Measurements from ENCODE around the gene NDE1. TPM values are rescaled to one million over a fixed set of nuclear protein-coding genes. Genes with fewer than 3 reads are reported as not detected.

Gene NDE1
- total RNA-seq (ENCODE audit: unreplicated experiment), result 12.4 TPM
- long read RNA-seq, partial matches to known transcripts, result 1 of 9 reads
- long read RNA-seq, other reads (novel, unspliced or antisense), result 5 of 9 reads

GRCh38 chr16:15650019-15650697, at the start of gene NDE1:
NDE1 (plus strand) TSS chr16:15650245; CDS start chr16:15664779, 14,534 bp downstream.
- Mint-ChIP-seq H3K27me3 (ENCODE audit: unreplicated experiment) (peaks cover 5% of the 10 kb centered on the region), H3K9me3 (ENCODE audit: unreplicated experiment) (peaks cover 2% of the 10 kb centered on the region), H3K4me3 (ENCODE audit: unreplicated experiment) (peak within 1 kb of the TSS; percentile 99), H3K27ac (ENCODE audit: unreplicated experiment) (peak within 1 kb of the TSS; percentile 62), H3K36me3 (ENCODE audit: unreplicated experiment) (no peaks in the 10 kb centered on the region), H3K4me1 (ENCODE audit: low read depth, unreplicated experiment) (no peaks in the 10 kb centered on the region)
- DNase-seq, result peak; percentile 93
- TF ChIP-seq CTCF (IDR thresholded peaks at IDR 0.05; ENCODE audit: partially characterized antibody, unreplicated experiment), result no peak

GRCh38 chr16:15601212-15601879, 48.7 kb upstream of the NDE1 start:
- no peak for TF ChIP-seq CTCF (IDR thresholded peaks at IDR 0.05; ENCODE audit: partially characterized antibody, unreplicated experiment)
- Mint-ChIP-seq H3K9me3 (ENCODE audit: unreplicated experiment) (peaks cover 6% of the 10 kb centered on the region), H3K27me3 (ENCODE audit: unreplicated experiment) (peaks cover 7% of the 10 kb centered on the region), H3K27ac (ENCODE audit: unreplicated experiment) (no peak overlapping the region), H3K36me3 (ENCODE audit: unreplicated experiment) (peaks cover 11% of the 10 kb centered on the region), H3K4me1 (ENCODE audit: low read depth, unreplicated experiment) (peaks cover 4% of the 10 kb centered on the region), H3K4me3 (ENCODE audit: unreplicated experiment) (no peak overlapping the region)
- DNase-seq, result no peak

GRCh38 chr16:15602285-15603044, 47.6 kb upstream of the NDE1 start:
- Mint-ChIP-seq H3K27ac (ENCODE audit: unreplicated experiment) (no peak overlapping the region), H3K36me3 (ENCODE audit: unreplicated experiment) (peaks cover 11% of the 10 kb centered on the region)

GRCh38 chr16:15604460-15605440, 45.3 kb upstream of the NDE1 start:
- peaks cover 4% of the 10 kb centered on the region for H3K4me1 Mint-ChIP-seq (ENCODE audit: low read depth, unreplicated experiment)
- H3K27ac Mint-ChIP-seq (ENCODE audit: unreplicated experiment), result no peak overlapping the region
- H3K27me3 Mint-ChIP-seq (ENCODE audit: unreplicated experiment), result peaks cover 6% of the 10 kb centered on the region
- no peak for DNase-seq
- H3K9me3 Mint-ChIP-seq (ENCODE audit: unreplicated experiment), result peaks cover 6% of the 10 kb centered on the region
- no peak for TF ChIP-seq CTCF (IDR thresholded peaks at IDR 0.05; ENCODE audit: partially characterized antibody, unreplicated experiment)
- peaks cover 16% of the 10 kb centered on the region for H3K36me3 Mint-ChIP-seq (ENCODE audit: unreplicated experiment)
- H3K4me3 Mint-ChIP-seq (ENCODE audit: unreplicated experiment), result no peak overlapping the region

More at GRCh38 chr16:15602285-15603044, 47.6 kb upstream of the NDE1 start:
- DNase-seq, result no peak
- H3K27me3 Mint-ChIP-seq (ENCODE audit: unreplicated experiment), result peaks cover 7% of the 10 kb centered on the region
- peaks cover 4% of the 10 kb centered on the region for H3K4me1 Mint-ChIP-seq (ENCODE audit: low read depth, unreplicated experiment)
- TF ChIP-seq CTCF (IDR thresholded peaks at IDR 0.05; ENCODE audit: partially characterized antibody, unreplicated experiment), result no peak
- H3K4me3 Mint-ChIP-seq (ENCODE audit: unreplicated experiment), result no peak overlapping the region
- H3K9me3 Mint-ChIP-seq (ENCODE audit: unreplicated experiment), result peaks cover 6% of the 10 kb centered on the region
